NCI-H510A treated with DMSO at 0.1 percent for 48 hours (cell line): ENCODE measurements around the gene IGIP.
"Not testable (repeated sequence)": the region's sequence is repeated elsewhere in the genome, so short reads cannot be mapped to it uniquely, and the experiment has no call there.

Source experiments
- DNase-seq: peaks from one replicate; lab custom pipeline; 2025; lab: John Stamatoyannopoulos, UW

The IGIP gene

DNA sequence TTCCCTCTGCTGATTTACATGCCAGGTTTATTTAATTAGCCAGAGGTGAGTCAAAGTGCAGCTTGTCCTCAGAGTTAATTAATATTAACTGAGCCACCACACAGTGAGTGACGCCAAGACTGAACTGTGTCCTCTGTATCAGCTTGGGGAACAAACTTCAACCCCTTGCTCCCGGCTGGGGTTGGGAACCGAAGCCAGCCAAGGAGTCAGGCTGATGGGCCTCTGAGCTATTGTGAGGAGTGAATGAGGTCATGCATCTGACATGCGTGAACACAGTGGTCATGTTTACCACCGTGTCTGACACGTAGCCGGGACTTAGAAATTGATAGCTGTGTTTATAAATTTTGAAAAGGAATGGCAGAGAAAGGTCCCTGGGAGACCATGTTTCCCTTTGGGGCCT lies 17.1 kb downstream of the IGIP start:
- no peak for DNase-seq

- no peak for DNase-seq
Measured at GRCh38 chr5:140143521-140144258, 18.0 kb downstream of the IGIP start.

DNA sequence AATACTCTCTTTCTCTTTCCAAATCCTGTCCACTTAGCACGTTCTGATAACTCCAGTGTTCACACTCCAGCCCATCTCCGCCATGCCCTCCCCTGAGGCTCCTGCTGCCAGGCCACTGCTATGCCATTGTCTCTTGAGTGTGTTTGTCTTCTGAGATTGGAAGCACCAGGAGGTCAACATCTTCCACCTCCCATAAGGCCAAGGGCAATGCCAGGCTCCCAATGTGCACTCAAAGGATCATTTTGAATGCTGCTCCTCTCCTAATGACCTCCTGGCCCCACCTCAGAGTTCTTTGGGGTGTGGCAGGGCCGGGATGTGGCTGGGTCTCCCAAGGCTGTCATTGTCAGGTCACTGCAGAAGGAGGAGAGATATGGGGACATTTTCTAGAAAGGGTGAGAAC lies 19.5 kb downstream of the IGIP start:
- no peak for DNase-seq

DNA sequence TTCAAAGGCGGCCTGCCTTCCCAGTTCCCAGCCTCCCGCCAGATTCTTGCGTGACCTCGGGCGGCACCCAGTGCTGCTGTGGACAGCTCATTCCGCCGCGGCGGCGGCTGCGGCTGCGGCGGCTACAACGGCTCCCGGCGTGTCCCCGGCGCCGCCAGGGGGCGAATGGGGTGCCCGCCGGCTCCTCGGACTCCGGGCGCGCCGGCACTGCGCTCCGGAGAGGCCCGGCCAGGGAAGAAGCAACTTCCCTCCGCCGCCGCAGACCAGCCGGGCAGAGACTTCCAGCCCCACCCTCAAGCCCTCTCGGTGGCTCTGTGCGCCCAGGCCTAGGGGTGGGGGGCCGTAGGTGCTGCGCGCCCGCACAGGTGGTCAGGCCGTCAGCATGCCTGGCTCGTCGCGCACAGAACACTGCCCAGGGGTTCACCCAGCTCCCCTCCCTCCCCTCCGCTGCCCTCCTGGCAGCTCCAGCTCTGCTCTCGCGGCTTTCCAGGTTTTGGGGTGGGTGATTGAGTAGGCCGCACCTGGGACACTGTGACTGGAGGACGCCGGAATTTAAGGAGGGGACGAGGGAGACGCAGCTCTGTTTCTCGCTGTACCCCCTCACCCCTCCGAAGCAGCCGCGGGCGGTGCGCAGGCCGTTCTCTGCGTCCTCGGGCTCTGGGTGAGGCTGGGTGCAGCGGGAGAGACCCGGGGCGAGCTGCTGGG lies 20.2 kb downstream of the IGIP start:
- peak; percentile 5 for DNase-seq

DNA sequence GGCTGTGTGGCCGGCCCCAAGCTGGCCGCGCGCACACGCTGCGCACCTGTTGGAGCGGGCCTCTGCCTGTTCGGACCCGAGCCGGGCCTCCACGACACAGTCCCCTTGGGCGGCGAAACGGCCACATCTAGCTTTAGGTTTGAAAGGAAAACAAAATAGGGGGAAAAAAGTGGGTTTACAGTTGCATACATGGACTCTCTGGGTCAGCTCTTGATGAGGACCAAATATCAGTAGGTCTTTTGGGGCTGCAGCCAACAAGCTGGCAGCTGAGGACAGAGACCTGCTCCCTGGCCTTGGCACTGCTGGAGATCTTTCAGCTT lies 20.7 kb downstream of the IGIP start:
- DNase-seq, result no peak

DNA sequence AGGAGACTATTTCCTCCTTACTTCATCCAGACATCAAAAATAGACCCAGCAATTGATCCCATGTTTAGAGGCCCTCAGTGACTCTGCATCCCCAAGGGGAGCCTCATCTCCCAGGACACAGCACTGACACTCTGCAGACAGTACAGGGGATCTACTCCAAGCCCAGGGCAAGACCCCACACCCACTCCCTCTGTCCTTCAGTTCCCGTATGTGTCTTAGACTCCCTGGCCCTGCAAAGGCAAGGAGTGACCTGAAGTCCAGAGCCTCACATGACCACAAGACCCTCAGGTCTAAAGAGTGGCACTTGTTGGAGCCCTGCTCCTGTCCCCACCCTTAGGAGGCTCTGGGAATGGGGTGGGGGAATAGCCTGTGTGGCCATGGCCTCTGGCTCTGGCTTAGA lies 21.7 kb downstream of the IGIP start:
- DNase-seq, result no peak

DNA sequence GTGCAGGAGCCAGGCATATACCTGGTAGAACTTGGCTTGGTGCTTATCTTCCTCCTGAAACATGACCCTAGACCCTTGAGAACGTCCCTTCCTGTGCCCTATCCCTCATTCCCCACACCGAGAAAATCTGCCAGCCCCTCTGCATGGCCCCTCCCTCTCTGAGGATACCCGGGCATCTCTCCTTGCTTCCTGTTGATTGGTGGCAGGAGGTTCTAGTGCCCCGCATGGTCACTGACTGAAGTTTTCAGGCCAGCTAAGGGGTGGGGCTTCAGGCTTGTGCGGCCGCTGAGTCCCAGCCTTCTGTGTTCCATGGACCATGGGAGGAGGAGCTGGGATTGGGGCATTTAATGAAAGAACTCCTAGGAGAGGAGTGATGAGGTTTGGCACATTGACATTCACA lies 22.8 kb downstream of the IGIP start:
- DNase-seq, result peak; percentile 21

- DNase-seq, result no peak
Measured at GRCh38 chr5:140150201-140150600, 24.5 kb downstream of the IGIP start.

DNA sequence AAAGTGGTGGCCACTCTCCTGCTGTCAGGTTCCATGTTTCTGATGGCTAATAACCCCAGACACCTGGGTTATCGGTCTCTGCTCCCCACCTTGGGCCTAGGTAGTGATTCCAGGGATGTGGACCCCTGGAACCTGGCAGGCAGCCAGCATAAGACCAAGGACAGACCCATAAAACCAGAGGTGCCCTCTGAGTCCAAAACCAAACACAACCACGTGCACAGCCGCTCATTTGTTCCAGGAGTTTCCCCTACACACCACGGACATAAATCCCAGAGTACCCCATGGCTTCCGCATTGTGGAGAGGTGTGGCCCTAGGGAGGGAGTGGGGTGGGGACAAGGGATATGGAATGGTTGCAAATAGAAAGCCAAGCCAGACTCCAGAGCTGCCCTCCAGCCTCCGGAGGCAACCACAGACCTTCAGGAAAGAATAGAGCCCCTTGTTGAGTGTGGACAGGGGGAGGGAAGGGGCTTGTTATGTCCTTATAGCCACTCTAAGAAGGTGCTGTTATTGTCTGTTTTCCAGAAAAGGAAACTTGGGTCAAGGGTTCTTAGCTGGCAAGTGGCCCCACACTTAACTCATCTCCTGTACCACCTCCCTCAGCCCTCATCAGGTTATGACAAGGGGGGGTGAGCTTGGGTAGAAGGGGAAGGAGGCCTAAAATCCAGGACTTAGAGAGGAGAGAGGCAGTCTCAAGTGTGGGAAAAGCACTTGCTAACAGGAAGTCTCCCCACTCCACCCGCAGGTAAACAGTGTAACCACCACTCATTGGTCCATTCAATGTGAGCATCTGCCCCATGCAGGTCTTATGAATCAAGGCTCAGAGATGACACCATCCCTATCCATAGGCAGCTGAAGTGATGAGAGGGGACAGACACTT lies 25.6 kb downstream of the IGIP start:
- DNase-seq, result peak; percentile 86

DNA sequence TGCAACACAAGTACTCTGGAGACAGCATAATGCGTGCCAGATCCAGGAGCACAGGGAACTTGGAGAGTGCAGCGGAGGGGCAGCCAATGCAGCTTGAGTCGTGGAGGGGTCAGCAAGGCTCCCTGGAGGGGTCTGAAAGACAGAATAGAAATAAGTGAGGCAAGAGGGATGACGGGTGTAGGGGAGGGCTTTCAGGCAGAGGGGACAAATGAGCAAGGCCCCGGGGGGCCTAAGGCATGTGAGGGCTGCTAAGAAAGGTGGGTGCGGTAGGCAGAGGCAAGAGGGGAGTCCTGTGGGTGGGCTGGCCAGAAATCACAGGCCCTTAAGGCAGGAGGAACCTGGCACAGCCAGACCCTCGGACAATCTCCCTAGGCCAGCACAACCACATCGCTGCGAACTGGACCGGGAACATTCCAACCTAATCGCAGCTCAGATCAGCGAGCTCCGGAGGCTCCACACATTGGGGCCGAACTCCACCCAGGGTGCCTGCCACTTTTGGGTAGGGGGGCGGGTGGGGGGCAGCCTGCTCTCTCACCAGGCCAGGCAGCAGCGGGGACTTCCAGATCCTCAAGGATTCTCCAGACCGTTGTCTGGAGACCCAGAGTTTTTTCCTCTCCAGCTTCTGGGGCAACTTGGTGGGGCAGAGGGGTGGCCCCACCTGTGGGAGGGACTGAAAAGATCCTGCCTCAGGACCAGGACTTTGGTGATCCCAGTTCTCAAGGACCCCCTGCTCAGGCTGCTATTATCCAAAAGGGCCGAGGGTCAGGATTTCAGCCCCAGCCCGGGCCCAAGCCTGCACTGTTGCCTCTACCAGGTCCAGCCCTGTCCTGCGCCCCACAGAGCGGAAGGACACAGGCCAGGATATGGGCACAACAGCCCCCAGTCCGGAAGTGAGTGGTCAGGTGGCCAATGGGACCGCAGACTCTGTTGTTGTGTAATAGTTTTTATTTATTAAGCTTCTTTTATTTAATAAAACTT lies 26.6 kb downstream of the IGIP start:
- no peak for DNase-seq

- DNase-seq, result no peak
Measured at GRCh38 chr5:140153255-140153654, 27.5 kb downstream of the IGIP start.

DNA sequence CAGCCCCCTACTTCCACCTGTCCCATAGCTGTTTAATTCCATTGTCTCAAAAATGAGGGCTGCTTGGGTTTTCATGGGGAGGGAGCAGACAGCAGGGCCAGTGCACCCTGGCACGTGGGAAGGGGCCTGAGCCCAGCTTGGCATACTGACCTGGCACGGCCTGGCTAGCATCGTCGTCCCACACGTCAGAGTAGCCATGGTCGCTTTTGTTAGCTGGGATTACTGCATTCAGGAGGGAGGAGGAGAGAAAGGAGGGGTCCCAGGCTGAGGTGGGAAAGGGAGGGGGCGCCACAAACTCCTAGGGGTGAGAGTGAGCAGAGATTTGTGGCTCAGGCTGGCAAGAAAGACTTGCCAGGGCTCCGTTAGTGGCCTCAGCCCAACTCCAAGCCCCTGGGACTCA lies 28.2 kb downstream of the IGIP start:
- no peak for DNase-seq

DNA sequence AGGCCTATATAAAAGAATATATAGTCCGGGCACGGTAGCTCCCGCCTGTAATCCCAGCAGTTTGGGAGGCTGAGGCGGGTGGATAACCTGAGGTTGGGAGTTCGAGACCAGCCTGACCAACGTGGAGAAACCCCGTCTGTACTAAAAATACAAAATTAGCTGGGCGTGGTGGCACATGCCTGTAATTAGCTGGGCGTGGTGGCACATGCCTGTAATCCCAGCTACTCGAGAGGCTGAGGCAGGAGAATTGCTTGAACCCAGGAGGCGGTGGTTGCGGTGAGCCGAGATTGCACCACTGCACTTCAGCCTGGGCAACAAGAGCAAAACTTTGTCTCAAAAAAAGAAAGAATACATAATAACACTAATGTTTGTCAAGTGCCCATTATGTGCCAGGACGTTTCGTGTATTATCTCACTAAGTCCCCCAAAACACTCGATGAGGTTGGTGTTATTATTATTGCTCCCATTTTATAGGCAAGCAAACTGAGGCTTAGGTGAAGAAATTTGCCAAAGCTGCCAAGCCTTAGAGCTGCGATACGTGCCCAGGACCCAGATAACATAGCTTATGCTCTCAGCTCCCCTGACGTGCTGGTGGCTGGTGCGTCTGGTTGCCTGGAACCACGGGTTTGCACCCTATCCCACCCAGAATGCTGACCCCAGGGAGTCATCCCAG lies 29.1 kb downstream of the IGIP start:
- not testable (repeated sequence) for DNase-seq

- DNase-seq, result peak; percentile 67
Measured at GRCh38 chr5:140157032-140157781, 31.5 kb downstream of the IGIP start.

- DNase-seq, result no peak
Measured at GRCh38 chr5:140159014-140159927, 33.5 kb downstream of the IGIP start.

DNA sequence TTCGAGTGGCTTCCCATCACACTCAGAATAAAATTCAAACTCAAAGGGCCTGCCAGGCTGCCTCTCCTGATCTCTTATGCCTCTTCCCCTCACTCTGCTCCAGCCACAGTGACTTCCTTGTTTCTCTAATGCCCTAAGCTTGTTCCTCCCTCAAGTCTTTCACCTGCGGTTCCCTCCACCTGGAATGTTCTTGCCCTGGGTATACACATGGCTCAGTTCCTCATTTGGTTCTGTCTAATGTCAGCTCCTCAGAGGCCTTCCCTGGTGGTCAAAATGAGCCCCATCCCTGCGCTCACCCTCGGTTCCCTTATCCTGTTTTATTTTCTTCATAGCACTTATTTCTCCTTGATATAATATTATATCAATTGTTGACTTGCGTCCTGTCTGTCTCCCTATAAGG lies 36.5 kb downstream of the IGIP start:
- DNase-seq, result no peak

- DNase-seq, result no peak
Measured at GRCh38 chr5:140162781-140163180, 37.0 kb downstream of the IGIP start.

GRCh38 chr5:140165101-140165922 lies 39.6 kb downstream of the IGIP start:
- DNase-seq, result no peak

DNA sequence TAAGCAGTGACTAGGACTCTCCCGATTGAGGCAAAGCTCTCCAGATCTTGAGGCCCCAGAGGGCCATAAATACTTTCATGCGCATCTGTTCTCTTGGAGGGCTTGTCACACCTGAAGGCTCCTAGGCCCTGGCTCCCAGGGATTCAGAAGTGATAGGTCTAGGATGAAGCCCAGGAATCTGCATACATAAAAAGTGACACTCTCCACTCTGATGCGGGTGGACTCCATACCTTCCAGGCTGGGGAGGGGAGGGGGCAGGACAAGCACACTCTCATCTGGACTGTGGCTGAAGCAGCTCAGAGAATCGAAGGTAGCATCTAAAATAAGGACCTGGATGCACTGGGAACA lies 40.2 kb downstream of the IGIP start:
- DNase-seq, result no peak
